HG02870 (cell line): Measurements from ENCODE around the gene DDC.
"Not testable (repeated sequence)": the region's sequence is repeated elsewhere in the genome, so short reads cannot be mapped to it uniquely, and the experiment has no call there.

Experiments used
- ATAC-seq: cut with Tn5 transposase; IDR thresholded peaks from one replicate; pipeline ENCODE4 v1.9.1; 2021; ENCODE audit warnings: mild to moderate bottlenecking, moderate library complexity; ENCODE audit not compliant: unreplicated experiment

DDC gene

DNA sequence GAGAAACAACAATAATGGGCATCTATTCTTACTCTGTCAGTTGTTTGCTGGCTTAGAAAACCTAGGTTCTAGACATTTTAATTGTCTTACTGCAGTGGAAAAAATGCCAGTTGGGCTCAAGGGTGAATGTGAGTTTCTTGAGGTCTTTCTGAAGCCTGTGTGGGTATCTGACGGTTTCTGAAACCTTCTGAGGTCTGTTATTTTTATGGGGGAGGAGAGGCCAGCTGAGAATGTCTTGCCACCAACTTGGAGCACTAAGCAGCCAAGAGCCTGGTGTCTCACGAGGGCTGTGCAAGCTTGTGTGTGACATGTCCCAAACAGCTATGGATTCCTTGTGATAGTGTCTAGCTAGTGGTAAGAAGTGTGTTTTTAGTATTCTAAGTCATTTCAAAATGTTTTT lies 24.2 kb upstream of the DDC start:
- no peak for ATAC-seq

GRCh38 chr7:50588937-50589336 lies 23.7 kb upstream of the DDC start:
- ATAC-seq: no peak

DNA sequence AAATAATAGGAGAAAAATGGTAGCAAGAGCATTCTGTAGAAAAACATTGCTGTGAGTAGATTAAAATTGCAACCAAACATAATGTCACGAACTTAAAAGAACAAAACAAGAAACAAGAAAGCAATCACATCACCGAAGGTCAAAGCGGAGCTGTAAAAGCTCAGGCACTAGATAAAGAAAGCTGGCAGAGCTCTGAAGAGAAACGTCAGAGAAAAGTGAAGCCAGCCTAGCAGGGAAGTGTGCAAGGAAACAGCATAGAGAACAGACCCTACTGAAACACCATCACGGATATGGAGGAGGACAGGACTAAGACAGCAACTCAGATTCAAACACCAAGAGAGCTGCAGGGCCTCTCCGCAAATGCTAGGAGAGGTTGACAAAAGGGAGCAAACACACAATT lies 22.5 kb upstream of the DDC start:
- ATAC-seq: no peak

- ATAC-seq: no peak
These were observed 19.7 kb upstream of the DDC start for GRCh38 chr7:50584793-50585408.

DNA sequence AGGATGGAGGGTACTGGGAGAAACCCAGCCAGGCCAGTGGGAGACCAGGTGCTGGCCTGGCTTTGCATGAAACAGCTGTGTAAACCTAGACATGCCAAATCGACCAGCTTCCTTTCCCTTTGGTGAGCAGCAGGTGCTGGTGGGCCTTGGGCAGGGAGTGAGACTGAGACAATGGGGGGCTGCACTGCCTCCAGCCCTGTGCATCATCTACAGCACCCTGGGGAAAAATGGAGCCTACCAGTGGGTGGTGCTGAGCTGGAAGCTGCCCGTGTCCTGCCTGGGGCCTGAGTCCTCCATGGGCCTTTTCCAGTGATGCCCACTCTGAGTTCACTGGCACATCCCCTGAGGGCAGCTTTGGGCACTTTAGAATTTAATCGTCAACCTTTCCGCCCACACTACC lies 19.2 kb upstream of the DDC start:
- ATAC-seq: no peak

- ATAC-seq: not testable (repeated sequence)
These were observed 18.1 kb upstream of the DDC start for GRCh38 chr7:50583295-50583694.

DNA sequence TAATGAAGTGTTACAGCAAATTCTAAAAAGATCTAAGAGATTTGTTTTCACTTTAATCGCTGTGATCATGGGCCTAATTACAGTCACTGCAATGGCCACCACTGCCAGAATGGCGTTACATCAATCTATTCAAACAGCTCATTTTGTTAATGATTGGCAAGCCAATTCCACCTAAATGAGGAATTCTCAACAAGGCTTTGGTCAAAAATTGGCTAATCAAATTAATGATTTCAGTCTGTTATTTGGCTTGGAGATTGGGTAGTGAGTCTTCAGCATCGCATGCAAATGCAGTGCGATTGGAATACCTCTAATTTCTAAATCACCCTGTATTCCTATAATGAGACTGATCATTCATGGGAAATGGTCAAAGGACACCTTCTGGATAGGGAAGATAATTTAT lies 17.1 kb upstream of the DDC start:
- not testable (repeated sequence) for ATAC-seq

DNA sequence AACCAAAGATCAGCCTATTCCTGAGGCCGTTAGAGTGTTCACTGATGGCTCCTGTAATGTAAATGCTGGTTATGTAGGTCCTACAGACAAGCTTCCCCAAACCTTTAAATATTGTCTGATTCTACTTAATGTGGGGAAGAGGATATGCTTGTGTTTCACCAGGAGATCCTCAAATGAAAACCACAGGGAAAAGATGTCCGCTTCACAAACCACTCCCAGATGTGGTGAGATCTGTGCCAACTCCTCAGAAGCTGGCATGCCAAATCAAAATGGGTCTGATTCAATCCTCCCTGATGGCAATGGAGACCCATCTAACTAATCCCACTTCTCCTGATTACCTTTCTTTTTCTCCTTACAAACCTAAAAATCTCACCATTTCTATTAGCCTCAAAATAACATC lies 15.5 kb upstream of the DDC start:
- ATAC-seq: not testable (repeated sequence)

DNA sequence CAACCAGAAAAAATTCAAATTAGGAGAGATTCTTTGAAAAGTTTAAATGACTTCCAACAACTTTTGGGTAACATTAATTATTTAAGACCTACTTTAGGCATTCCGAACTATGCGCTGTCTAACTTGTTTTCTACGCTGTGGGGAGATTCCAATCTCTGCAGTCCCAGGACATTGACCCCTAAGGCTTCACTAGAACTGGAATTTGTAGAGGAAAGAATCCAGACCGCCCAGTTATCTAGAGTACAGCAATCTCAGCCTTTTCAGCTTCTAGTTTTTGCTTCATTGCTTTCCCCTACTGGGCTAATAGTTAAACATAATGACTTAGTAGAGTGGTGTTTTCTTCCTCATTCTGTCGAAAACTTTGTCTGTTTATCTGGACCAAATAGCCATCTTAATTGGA lies 14.9 kb upstream of the DDC start:
- no peak for ATAC-seq

GRCh38 chr7:50578105-50578504 lies 12.9 kb upstream of the DDC start:
- not testable (repeated sequence) for ATAC-seq

DNA sequence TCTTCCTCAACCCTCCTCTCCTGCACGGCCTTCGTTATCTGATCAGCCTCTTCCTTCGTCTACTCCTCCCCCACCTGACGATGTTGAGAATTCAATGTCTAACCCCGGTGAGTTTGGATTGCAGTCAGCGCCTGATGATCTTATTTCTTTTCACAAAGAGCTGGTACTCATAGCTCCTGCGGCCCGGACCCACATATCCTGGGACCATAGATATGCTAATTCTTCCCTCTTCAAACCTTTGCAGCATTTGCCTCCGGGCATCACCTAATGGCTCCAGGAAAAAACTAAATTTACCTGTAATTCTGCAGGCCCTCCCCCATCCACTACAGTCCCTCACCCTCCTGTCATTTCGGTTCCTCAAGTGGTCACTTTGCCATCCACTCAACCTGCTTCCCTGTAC lies 12.4 kb upstream of the DDC start:
- ATAC-seq: no peak

- not testable (repeated sequence) for ATAC-seq
These were observed 11.2 kb upstream of the DDC start for GRCh38 chr7:50576388-50576787.

- no peak for ATAC-seq
These were observed 2.6 kb upstream of the DDC start for GRCh38 chr7:50567715-50568261.

DNA sequence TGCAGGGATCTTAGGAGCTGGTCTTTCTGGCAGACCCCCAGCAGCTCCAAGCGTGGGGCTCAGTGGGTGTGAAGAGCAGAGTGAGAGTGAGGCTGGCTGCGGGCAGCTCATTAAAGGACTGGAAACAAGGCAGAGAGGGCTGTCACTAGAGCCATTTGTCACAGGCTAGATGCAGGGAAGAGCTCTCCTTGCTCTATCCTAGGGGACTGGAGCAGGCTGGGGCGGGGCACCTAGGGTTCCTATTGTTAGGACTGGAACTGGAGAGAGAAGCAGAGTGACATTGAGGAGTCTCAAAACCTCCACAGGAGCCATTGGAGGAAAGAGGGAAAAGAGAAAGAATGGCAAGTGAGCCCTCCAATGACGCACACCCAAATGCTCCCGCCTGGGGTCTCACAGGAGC lies 772 bp upstream of the DDC start:
- ATAC-seq: no peak

- ATAC-seq: no peak
These were observed 333 bp upstream of the DDC start for GRCh38 chr7:50565559-50565916.

- ATAC-seq: no peak
These were observed 1.0 kb downstream of the DDC start for GRCh38 chr7:50564171-50564570.

- no peak for ATAC-seq
These were observed 3.1 kb downstream of the DDC start for GRCh38 chr7:50562136-50562535.

DNA sequence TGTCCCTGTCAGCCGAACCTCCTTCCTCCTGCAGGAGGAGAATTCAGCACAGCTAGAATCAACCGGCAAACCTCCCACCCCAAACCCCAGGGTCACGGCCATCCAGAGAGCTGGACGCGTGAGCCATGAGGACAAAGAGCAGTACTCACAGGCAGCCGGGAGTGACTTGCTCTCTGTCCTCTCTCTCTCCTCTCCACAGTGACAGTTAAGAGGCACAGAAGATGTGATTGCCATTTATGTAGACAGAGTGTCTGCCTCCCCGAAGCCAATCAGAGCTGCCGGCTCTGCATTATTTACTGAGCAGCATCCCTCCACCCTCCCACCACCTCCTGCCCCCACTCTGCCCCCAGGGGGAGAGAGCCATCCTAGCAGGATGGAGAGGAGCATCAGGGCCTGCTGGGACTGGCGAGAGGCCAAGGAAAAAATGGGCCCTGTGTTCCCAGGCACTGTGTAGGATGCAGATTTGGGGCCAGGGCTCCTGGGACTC lies 4.3 kb downstream of the DDC start:
- no peak for ATAC-seq

GRCh38 chr7:50559881-50560280 lies 5.3 kb downstream of the DDC start:
- no peak for ATAC-seq

DNA sequence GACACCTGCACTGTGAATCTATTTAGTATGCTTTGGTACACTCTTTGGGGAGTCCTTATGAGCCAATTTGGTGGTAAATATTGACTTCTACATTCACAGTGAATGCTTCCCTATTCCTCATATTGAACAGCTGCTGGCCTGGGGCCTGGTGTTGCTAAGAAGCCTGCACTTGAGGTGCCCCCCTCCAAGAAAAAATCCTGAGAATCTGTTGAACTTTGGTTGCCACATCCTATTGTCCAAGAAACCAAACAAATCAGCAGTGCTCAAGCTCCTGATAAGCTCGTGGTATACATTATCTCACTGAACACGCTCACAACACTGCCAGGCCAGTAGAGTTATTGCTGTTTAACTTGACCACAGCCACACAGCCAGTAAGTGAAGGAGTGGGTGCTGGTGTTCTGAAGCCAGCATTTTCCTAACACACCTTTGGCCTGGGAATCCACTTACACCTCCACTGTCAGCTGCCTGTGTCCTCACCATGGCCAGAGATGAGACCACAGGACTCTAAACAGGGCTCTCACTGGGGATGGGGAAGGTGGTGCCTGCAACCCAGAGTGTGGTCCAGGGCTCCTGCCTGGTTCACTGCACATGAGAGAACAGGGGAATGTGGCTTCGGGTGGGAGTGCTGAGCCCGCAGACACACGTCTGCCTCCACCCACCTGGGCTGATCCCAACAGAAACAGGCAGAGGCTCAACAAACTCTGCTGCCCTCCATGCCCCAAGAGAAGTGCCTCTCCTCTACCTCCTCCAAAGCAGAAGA lies 6.7 kb downstream of the DDC start:
- no peak for ATAC-seq

DNA sequence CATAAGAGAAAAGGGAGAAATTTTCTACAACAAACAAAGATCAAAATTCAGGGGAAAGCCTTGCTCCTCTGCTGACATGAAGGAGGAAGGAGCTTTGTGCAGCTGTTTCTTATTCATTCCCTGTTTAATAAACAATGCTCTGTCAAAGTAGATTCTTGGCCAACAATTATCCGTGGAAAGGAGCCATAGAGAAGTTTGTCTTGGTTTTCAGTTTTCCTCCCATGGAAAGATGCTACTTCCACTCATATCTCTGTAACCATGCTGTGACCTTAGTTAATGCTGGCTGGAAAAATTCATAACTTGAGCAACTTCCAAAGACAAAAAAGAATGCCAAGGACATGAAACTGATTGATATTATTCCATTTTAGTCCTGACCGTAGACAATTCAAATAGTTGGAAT lies 8.1 kb downstream of the DDC start:
- ATAC-seq: no peak

DNA sequence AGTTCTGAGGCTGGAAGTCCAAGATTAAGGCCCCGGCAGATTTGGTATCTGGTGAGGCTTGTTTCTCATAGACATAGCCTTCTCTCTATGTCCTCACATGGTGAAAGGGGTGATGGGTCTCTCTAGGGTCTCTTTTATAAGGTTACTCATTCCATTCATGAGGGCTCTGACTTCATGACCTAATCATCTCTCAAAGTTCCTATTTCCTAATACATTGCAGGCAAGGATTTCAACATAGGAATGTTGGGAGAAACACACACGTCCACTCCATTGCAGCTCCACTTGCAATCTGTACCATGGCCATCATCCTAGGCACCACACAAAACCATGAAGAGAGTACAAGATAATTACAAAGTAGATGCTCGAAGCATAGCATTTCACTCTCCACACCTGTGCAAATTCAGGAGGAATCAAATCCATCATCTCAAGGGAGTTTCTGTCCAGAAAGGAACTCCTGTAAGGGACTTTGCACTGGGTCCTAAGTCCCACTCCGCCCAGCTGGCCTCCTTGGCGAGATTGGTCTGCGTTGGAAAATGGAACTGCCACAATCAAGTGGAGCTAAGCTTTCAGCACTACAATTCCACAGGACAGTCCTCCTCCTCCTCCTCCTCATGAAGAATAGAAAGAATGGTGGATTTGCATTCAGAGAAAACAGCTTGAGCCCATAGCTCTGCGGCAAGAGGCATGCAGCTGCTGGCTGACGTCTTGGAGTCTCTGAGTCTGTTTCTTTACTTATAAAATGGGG lies 8.8 kb downstream of the DDC start:
- no peak for ATAC-seq
